DOHH2 (cell line): ENCODE measurements around the gene MAML1.

Experiments
- EZH2phosphoT487 ChIP-seq: fragments of 200-600 bp; sonication (generic); IDR thresholded peaks from 2 replicates; pipeline ENCODE4 v1.6.1; 2017; ENCODE audit warnings: borderline replicate concordance, mild to moderate bottlenecking, antibody characterized with exemption, low read length, moderate library complexity, mixed read lengths
- TF ChIP-seq, protein P1 (sequence below): fragments of 200-600 bp; sonication (generic); IDR thresholded peaks from one replicate; pipeline ENCODE4 v1.5.1; 2014; ENCODE audit warnings: antibody characterized with exemption, mild to moderate bottlenecking, low read depth, low read length; ENCODE audit not compliant: poor library complexity, severe bottlenecking

DNA sequence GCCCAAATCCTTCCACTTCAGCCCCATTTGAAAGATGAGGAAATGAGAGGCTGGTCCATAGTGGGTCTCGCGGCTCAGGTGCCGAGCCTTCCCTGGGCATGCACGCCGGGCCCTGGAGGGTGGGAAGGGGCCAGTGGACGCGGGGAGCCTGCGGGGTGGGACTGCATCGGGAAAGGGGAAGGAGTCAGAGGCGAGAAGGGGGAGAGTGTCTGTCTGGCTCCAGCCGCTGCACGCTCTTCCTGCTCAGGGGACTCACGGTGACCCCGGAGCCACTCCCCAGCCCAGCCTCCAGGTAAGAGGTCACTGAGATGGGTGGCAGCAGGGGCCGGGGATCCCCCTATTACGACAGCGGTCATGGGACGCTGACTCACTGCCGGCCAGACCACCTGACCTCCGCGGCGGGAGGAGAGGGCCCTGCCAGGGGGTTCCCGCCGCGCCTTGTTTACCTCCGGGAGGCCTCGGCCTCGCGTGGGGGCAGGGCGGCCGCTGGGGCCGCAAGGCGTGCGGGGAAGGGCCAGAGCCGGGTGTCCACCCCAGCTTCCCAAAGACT is 86.2 kb downstream of the MAML1 start:
- TF ChIP-seq EZH2phosphoT487 = no peak
- TF ChIP-seq, protein P1, sequence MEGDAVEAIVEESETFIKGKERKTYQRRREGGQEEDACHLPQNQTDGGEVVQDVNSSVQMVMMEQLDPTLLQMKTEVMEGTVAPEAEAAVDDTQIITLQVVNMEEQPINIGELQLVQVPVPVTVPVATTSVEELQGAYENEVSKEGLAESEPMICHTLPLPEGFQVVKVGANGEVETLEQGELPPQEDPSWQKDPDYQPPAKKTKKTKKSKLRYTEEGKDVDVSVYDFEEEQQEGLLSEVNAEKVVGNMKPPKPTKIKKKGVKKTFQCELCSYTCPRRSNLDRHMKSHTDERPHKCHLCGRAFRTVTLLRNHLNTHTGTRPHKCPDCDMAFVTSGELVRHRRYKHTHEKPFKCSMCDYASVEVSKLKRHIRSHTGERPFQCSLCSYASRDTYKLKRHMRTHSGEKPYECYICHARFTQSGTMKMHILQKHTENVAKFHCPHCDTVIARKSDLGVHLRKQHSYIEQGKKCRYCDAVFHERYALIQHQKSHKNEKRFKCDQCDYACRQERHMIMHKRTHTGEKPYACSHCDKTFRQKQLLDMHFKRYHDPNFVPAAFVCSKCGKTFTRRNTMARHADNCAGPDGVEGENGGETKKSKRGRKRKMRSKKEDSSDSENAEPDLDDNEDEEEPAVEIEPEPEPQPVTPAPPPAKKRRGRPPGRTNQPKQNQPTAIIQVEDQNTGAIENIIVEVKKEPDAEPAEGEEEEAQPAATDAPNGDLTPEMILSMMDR = no peak
